Osteoblast (primary cell): ENCODE measurements around the gene RIMBP2. TPM values are rescaled to one million over a fixed set of nuclear protein-coding genes. Genes with fewer than 3 reads are reported as not detected.
A peak's percentile ranks its signal among the peaks of the same experiment; 100 is the strongest.

Source experiments
- DNase-seq: peaks from one replicate; pipeline ENCODE4 v3.0.0; 2011; ENCODE audit warnings: low spot score, mixed read lengths; ENCODE audit not compliant: insufficient read length; ENCODE audit errors: missing footprints
- H2AFZ ChIP-seq: 2 replicates; pipeline ENCODE4 v1.6.0; 2011; ENCODE audit warnings: mild to moderate bottlenecking, low read length
- H3K27ac ChIP-seq: 2 replicates; pipeline ENCODE4 v1.5.1; 2011; ENCODE audit warnings: mild to moderate bottlenecking, low read depth, low read length, moderate library complexity
- H3K27me3 ChIP-seq: 2 replicates; pipeline ENCODE4 v1.6.0; 2012; ENCODE audit warnings: mild to moderate bottlenecking, control low read depth, inconsistent platforms, low read length, moderate library complexity; ENCODE audit not compliant: insufficient read depth
- H3K36me3 ChIP-seq: 2 replicates; pipeline ENCODE4 v1.5.1; 2011; ENCODE audit warnings: mild to moderate bottlenecking, low read length, control low read depth, moderate library complexity; ENCODE audit not compliant: insufficient read depth
- H3K4me1 ChIP-seq: 2 replicates; pipeline ENCODE4 v1.5.1; 2011; ENCODE audit warnings: mild to moderate bottlenecking, low read length, control low read depth, moderate library complexity; ENCODE audit not compliant: insufficient read depth
- H3K4me2 ChIP-seq: 2 replicates; pipeline ENCODE4 v1.6.0; 2011; ENCODE audit warnings: mild to moderate bottlenecking, low read length; ENCODE audit not compliant: insufficient read depth
- H3K4me3 ChIP-seq: fragments of 200-600 bp; sonication (generic); 3 replicates; pipeline ENCODE4 v1.5.1; 2012; ENCODE audit warnings: mild to moderate bottlenecking, low read length, inconsistent platforms; ENCODE audit not compliant: insufficient read depth
- H3K79me2 ChIP-seq: 2 replicates; pipeline ENCODE4 v1.6.0; 2012; ENCODE audit warnings: mild to moderate bottlenecking, low read length, control low read depth, inconsistent platforms; ENCODE audit not compliant: insufficient read depth
- H3K9me3 ChIP-seq: 2 replicates; pipeline ENCODE4 v1.5.1; 2011; ENCODE audit warnings: low read depth, low read length, control low read depth
- H4K20me1 ChIP-seq: 2 replicates; pipeline ENCODE4 v1.6.0; 2012; ENCODE audit warnings: mild to moderate bottlenecking, low read length, control low read depth; ENCODE audit not compliant: insufficient read depth
- CTCF ChIP-seq: IDR thresholded peaks from 2 replicates; pipeline ENCODE4 v1.5.1; 2011; ENCODE audit warnings: mild to moderate bottlenecking, low read depth, low read length, moderate library complexity; ENCODE audit errors: extremely low read depth
- total RNA-seq: library from RNA; depleted of rRNA; stranded (reverse); fragments of >200 nt; gene quantifications from 2 replicates; pipeline ENCODE4 v1.2.3, GENCODE V29; 2012

Gene RIMBP2
- total RNA-seq, 1 donor = not detected

GRCh38 chr12:130651188-130651959 is 64.7 kb downstream of the RIMBP2 start:
- Histone ChIP-seq H3K27me3 (no peaks in the 10 kb centered on the region), H3K4me2 (no peak overlapping the region), H3K9me3 (no peaks in the 10 kb centered on the region), H4K20me1 (no peaks in the 10 kb centered on the region), H3K4me1 (no peaks in the 10 kb centered on the region), H3K79me2 (no peaks in the 10 kb centered on the region), H2AFZ (no peak overlapping the region), H3K36me3 (no peaks in the 10 kb centered on the region), H3K27ac (no peak overlapping the region), H3K4me3 (no peak overlapping the region)
- DNase-seq = peak; percentile 51
- no peak for TF ChIP-seq CTCF

GRCh38 chr12:130650131-130650530 is 66.0 kb downstream of the RIMBP2 start:
- Histone ChIP-seq H3K79me2 (no peaks in the 10 kb centered on the region), H3K27me3 (no peaks in the 10 kb centered on the region), H4K20me1 (no peaks in the 10 kb centered on the region), H2AFZ (no peak overlapping the region), H3K36me3 (no peaks in the 10 kb centered on the region), H3K4me2 (no peak overlapping the region), H3K9me3 (no peaks in the 10 kb centered on the region), H3K4me3 (no peak overlapping the region), H3K4me1 (no peaks in the 10 kb centered on the region), H3K27ac (no peak overlapping the region)
- TF ChIP-seq CTCF = no peak
- DNase-seq = no peak

- H3K4me2 ChIP-seq = no peak overlapping the region
- H3K36me3 ChIP-seq = no peaks in the 10 kb centered on the region
- H3K27ac ChIP-seq = no peak overlapping the region
- H3K9me3 ChIP-seq = no peaks in the 10 kb centered on the region
- no peak overlapping the region for H3K4me3 ChIP-seq
- H4K20me1 ChIP-seq = no peaks in the 10 kb centered on the region
- TF ChIP-seq CTCF = no peak
- H2AFZ ChIP-seq = no peak overlapping the region
- no peaks in the 10 kb centered on the region for H3K27me3 ChIP-seq
- H3K79me2 ChIP-seq = no peaks in the 10 kb centered on the region
- H3K4me1 ChIP-seq = no peaks in the 10 kb centered on the region
- no peak for DNase-seq
These were observed 66.7 kb downstream of the RIMBP2 start for GRCh38 chr12:130649101-130650045.

- H3K79me2 ChIP-seq = no peaks in the 10 kb centered on the region
- H3K27me3 ChIP-seq = no peaks in the 10 kb centered on the region
- H4K20me1 ChIP-seq = no peaks in the 10 kb centered on the region
- H3K27ac ChIP-seq = no peak overlapping the region
- no peak overlapping the region for H3K4me2 ChIP-seq
- H2AFZ ChIP-seq = no peak overlapping the region
- DNase-seq = no peak
- no peak overlapping the region for H3K4me3 ChIP-seq
- TF ChIP-seq CTCF = no peak
- no peaks in the 10 kb centered on the region for H3K36me3 ChIP-seq
- no peaks in the 10 kb centered on the region for H3K4me1 ChIP-seq
- H3K9me3 ChIP-seq = no peaks in the 10 kb centered on the region
These were observed 68.3 kb downstream of the RIMBP2 start for GRCh38 chr12:130647814-130648213.
